Panc1 (cell line): ENCODE measurements around the gene IL16. TPM values are rescaled to one million over a fixed set of nuclear protein-coding genes. Genes with fewer than 3 reads are reported as not detected.

Source experiments
- ATAC-seq: fragments of 200-7000 bp; cut with Tn5 transposase; 2 replicates; pipeline ENCODE4 v1.9.1; 2020; ENCODE audit warnings: mild to moderate bottlenecking, moderate library complexity
- BruUV-seq: library from RNA; stranded (reverse); fragments of 400-500 nt; replicated peaks from 2 replicates; lab custom pipeline; 2021; lab: Mats Ljungman, UMichigan
- CTCF ChIA-PET: fragments of 300-600 bp; sonication (Branson Sonifier 250); formaldehyde crosslinking; loops from one replicate; lab custom pipeline; 2022; ENCODE audit warnings: antibody characterized with exemption; lab: Charles Lee
- POLR2A ChIA-PET: fragments of 300-600 bp; sonication (Branson Sonifier 250); formaldehyde crosslinking; loops from one replicate; lab custom pipeline; 2022; ENCODE audit warnings: antibody characterized with exemption; lab: Charles Lee
- DNase-seq: peaks from one replicate; pipeline ENCODE4 v3.0.0-alpha.2; 2010; ENCODE audit warnings: low read depth, low spot score
- H3K27ac ChIP-seq: 2 replicates; pipeline ENCODE4 v1.5.1; 2011; ENCODE audit warnings: mild to moderate bottlenecking, low read length, inconsistent platforms
- H3K27me3 ChIP-seq: fragments of 200-500 bp; sonication (Bioruptor generic); 2 replicates; pipeline ENCODE4 v1.6.0; 2014; ENCODE audit warnings: low read length, inconsistent platforms; ENCODE audit not compliant: control insufficient read depth, insufficient read depth
- H3K36me3 ChIP-seq: fragments of 200-500 bp; sonication (Bioruptor generic); 2 replicates; pipeline ENCODE4 v1.5.1; 2014; ENCODE audit warnings: inconsistent platforms, mild to moderate bottlenecking, low read length, moderate library complexity; ENCODE audit not compliant: control insufficient read depth, insufficient read depth
- H3K4me1 ChIP-seq: 2 replicates; pipeline ENCODE4 v1.5.1; 2011; ENCODE audit warnings: inconsistent platforms, mild to moderate bottlenecking, low read length, moderate library complexity; ENCODE audit not compliant: control insufficient read depth, insufficient read depth
- H3K4me3 ChIP-seq, 2 experiments: 2 replicates each; pipeline ENCODE4 v1.5.1; 2011 to 2012; ENCODE audit warnings: low read depth in 2 of 2, low read length in 2 of 2, mild to moderate bottlenecking in 2 of 2, inconsistent platforms in 1 of 2, moderate library complexity in 1 of 2
- H3K9me3 ChIP-seq: fragments of 200-500 bp; sonication (Bioruptor generic); 2 replicates; pipeline ENCODE4 v1.5.1; 2014; ENCODE audit warnings: low read depth, mild to moderate bottlenecking, inconsistent platforms, low read length, moderate library complexity; ENCODE audit not compliant: control insufficient read depth, insufficient read depth
- POLR2AphosphoS5 ChIP-seq: IDR thresholded peaks from 2 replicates; pipeline ENCODE4 v1.6.1; 2012; ENCODE audit warnings: mild to moderate bottlenecking, low read depth, low read length, moderate library complexity
- SIN3A ChIP-seq: IDR thresholded peaks from 2 replicates; pipeline ENCODE4 v1.6.1; 2012; ENCODE audit warnings: low read depth, mild to moderate bottlenecking, low read length, moderate library complexity, borderline replicate concordance; ENCODE audit not compliant: insufficient read depth
- TCF7L2 ChIP-seq: IDR thresholded peaks from 2 replicates; pipeline ENCODE4 v1.6.1; 2011; ENCODE audit warnings: mild to moderate bottlenecking, low read depth, low read length, inconsistent platforms
- in situ Hi-C: cut with HindIII; loops from 2 replicates; pipeline ENCODE4 v1.10.0; 2016; ENCODE audit warnings: low sequenced_read_pairs, low pct_unique_long_range_greater_than_20kb
- intact Hi-C: fragments of 100-400 bp; cut with micrococcal nuclease; formaldehyde crosslinking; loops from one replicate; pipeline ENCODE4 v1.10.0; 2022; ENCODE audit not compliant: unreplicated experiment
- total RNA-seq: library from RNA; stranded (reverse); gene quantifications from one replicate; pipeline ENCODE4 v1.2.1, GENCODE V29; 2021; ENCODE audit not compliant: unreplicated experiment
- TF ChIP-seq, protein P1 (sequence below): fragments of 450-650 bp; IDR thresholded peaks from 2 replicates; pipeline ENCODE4 v1.5.1; 2017; ENCODE audit warnings: mild to moderate bottlenecking
- TF ChIP-seq, protein P2 (sequence below), 2 experiments: IDR thresholded peaks; 2 replicates each; pipeline ENCODE4 v1.6.1; 2011 to 2012; ENCODE audit warnings: low read depth in 2 of 2, control low read depth in 1 of 2, low read length in 1 of 2, mild to moderate bottlenecking in 1 of 2, moderate library complexity in 1 of 2; ENCODE audit not compliant: insufficient read depth in 1 of 2

The IL16 gene
- total RNA-seq, 1 experiment from 2014 or later = 1.0 TPM

DNA sequence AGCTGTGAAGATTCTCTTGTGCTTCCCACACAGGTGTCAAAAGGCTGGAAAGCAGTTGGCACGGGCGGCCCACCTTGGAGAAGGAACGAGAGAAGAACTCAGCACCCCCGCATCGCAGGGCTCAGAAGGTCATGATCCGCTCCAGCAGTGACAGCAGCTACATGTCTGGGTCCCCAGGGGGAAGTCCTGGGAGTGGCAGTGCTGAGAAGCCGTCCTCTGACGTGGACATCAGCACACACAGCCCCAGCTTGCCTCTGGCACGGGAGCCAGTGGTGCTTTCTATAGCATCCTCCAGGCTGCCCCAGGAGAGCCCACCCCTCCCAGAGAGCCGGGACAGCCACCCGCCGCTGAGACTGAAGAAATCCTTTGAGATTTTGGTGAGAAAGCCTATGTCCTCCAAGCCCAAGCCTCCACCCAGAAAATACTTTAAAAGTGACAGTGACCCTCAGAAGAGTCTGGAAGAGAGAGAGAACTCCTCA, 95.9 kb downstream of the IL16 start:
- Histone ChIP-seq H3K4me1 (no peaks in the 10 kb centered on the region), H3K36me3 (no peaks in the 10 kb centered on the region), H3K27ac (no peak overlapping the region), H3K9me3 (no peaks in the 10 kb centered on the region), H3K27me3 (peaks cover 6% of the 10 kb centered on the region), H3K4me3 (no peak overlapping the region)
- DNase-seq (no peak), ATAC-seq (no peak)
- in situ Hi-C loops (no loop called here), intact Hi-C loops (no loop called here)
- ChIA-PET POLR2A (no interaction called here), CTCF (no interaction called here)
- no TSS peak for BruUV-seq
- TF ChIP-seq TCF7L2 = no peak
- no peak for TF ChIP-seq SIN3A
- TF ChIP-seq, protein P1, sequence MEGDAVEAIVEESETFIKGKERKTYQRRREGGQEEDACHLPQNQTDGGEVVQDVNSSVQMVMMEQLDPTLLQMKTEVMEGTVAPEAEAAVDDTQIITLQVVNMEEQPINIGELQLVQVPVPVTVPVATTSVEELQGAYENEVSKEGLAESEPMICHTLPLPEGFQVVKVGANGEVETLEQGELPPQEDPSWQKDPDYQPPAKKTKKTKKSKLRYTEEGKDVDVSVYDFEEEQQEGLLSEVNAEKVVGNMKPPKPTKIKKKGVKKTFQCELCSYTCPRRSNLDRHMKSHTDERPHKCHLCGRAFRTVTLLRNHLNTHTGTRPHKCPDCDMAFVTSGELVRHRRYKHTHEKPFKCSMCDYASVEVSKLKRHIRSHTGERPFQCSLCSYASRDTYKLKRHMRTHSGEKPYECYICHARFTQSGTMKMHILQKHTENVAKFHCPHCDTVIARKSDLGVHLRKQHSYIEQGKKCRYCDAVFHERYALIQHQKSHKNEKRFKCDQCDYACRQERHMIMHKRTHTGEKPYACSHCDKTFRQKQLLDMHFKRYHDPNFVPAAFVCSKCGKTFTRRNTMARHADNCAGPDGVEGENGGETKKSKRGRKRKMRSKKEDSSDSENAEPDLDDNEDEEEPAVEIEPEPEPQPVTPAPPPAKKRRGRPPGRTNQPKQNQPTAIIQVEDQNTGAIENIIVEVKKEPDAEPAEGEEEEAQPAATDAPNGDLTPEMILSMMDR = no peak
- TF ChIP-seq, protein P2, sequence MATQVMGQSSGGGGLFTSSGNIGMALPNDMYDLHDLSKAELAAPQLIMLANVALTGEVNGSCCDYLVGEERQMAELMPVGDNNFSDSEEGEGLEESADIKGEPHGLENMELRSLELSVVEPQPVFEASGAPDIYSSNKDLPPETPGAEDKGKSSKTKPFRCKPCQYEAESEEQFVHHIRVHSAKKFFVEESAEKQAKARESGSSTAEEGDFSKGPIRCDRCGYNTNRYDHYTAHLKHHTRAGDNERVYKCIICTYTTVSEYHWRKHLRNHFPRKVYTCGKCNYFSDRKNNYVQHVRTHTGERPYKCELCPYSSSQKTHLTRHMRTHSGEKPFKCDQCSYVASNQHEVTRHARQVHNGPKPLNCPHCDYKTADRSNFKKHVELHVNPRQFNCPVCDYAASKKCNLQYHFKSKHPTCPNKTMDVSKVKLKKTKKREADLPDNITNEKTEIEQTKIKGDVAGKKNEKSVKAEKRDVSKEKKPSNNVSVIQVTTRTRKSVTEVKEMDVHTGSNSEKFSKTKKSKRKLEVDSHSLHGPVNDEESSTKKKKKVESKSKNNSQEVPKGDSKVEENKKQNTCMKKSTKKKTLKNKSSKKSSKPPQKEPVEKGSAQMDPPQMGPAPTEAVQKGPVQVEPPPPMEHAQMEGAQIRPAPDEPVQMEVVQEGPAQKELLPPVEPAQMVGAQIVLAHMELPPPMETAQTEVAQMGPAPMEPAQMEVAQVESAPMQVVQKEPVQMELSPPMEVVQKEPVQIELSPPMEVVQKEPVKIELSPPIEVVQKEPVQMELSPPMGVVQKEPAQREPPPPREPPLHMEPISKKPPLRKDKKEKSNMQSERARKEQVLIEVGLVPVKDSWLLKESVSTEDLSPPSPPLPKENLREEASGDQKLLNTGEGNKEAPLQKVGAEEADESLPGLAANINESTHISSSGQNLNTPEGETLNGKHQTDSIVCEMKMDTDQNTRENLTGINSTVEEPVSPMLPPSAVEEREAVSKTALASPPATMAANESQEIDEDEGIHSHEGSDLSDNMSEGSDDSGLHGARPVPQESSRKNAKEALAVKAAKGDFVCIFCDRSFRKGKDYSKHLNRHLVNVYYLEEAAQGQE (IDR thresholded peaks at IDR 0.05; ENCODE audit: insufficient read depth in 1 of 2, low read depth in 2 of 2, low read length in 1 of 2) = no peak
- TF ChIP-seq POLR2AphosphoS5 = no peak

DNA sequence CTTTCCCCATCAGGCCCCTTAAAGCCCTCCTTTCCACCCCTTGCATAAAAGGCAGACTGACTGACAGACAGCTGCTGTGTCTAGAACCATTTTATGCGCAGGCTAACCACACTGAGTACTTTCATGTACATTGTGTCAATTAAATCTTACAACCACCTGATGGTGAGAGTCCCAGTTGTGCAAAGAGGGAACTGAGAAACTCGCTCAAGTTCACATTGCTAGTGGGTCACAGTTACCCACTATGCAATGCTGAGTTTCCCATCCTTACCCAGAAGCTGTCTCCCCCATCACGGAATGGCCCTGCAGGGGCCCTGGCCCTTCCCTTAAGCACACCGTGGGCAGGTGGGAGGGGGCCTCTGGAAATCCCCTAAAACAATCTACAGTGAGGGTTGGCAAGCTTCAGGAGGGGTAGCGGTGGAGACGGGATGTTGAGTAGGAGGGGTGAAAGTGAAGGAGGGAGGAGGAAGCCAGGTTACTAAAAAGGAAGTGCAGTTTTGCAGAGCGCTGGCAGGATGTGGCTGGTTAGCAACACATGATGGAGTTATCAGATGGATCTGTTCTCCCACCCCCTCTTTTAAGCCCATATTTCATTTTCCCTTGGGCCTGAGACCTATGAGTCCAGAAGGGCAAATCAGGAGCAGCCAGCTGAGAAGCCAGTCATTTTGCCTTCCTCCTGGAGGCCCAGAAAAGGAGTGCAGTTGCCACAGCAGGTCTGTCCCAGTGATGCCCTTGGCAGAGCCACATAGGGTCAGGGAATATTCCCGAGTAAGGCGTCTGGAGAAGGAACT, 97.2 kb downstream of the IL16 start:
- no peak for ATAC-seq
- no peak for DNase-seq
- CTCF ChIA-PET = interaction anchor here (0.6 kb wide), 1 partner anchor 121 kb away, joined by 3 read pairs; no protein-coding TSS in a partner anchor
- POLR2A ChIA-PET = no interaction called here
- peaks cover 6% of the 10 kb centered on the region for H3K27me3 ChIP-seq
- no peaks in the 10 kb centered on the region for H3K36me3 ChIP-seq
- TF ChIP-seq, protein P1 = no peak
- no peak overlapping the region for H3K4me3 ChIP-seq
- in situ Hi-C loops = no loop called here
- H3K4me1 ChIP-seq = no peaks in the 10 kb centered on the region
- no TSS peak for BruUV-seq
- intact Hi-C loops = no loop called here
- no peak overlapping the region for H3K27ac ChIP-seq
- no peaks in the 10 kb centered on the region for H3K9me3 ChIP-seq
